ENCODE measurements around the gene STPG1.
A peak's percentile ranks its signal among the peaks of the same experiment; 100 is the strongest.

STPG1 gene

DNA sequence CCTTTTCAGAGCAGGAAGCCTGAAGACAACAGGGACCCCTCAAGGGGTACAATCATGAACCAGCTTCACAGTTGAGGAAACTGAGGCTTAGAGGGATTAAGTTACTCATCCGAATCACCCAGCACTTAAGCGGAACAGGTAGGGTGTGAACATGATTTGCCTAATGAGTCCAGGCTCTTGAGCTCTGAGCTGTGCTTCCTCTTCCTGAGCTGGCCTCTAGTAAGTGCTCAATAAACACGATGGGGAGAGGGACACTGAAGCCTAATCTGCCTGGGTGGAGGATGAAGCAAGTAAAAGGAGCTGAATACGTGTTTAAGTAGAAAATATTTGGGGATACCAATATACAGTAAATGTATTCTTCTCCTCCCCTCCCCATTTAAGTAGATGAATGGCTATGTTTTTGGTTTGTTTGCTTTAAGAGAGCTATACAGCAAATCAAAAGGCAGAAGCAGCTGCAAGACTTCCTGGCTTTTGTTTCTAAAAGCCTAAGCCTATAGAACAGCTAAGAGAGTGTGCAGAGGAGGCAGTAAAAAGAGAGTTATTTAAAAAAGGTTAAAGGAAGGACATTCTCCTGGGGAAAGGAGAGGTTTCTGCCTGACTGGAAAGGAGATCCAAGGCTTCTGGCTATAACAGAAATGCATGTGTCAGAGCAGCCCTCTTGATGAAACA is 20.5 kb downstream of the STPG1 start:
- DNase-seq = no peak

DNA sequence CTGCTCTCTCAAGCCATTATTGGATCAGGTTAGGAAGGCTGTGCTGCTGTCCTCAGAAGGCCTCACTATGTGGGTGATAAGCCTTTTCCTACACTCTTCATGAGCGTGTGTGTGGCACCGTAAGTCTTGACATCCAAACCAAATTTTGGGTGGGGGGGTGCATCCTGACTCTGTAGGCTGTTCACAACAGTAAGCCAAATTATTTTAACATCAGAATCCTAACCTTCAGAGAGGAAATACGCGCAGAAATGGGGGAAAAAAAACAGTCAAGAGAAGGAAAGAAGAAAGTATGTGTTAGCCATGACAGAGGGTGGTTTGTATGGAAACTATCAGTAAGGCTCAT is 21.0 kb downstream of the STPG1 start:
- DNase-seq = no peak

DNA sequence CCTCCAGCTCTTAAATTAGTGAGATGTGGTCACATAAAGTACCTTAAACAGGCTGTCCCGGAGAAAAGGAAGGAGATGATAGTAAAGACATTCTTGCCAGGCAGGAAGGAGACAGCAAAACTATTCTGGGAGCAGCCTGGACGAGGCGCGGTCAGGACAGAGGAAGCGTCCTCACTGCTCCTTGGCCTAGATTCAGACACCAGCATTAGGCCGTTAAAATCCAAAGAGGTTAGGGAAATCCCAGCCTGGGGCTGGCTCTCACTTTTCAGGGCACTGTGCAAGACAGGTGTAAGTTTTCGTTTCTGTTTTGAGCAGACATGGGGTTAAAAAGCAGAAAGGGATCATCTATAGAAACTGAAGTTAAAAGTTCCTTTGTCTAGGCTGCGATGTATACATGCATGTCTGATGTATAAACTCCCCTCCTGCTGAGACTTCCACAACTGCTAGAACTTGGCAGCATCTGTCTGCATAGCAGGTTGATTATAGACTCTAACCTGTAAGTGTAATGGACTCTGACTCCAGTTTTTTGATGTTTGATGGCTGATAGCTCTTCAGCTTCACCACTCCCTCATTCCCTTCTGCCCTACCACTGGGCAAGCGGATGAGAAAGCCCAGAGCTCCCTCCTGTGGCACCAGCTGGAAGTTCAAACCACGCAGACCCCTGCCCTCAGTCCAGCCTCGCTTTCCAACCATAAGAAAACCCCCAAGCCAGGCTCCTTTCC is 21.5 kb downstream of the STPG1 start:
- DNase-seq = peak; percentile 76

DNA sequence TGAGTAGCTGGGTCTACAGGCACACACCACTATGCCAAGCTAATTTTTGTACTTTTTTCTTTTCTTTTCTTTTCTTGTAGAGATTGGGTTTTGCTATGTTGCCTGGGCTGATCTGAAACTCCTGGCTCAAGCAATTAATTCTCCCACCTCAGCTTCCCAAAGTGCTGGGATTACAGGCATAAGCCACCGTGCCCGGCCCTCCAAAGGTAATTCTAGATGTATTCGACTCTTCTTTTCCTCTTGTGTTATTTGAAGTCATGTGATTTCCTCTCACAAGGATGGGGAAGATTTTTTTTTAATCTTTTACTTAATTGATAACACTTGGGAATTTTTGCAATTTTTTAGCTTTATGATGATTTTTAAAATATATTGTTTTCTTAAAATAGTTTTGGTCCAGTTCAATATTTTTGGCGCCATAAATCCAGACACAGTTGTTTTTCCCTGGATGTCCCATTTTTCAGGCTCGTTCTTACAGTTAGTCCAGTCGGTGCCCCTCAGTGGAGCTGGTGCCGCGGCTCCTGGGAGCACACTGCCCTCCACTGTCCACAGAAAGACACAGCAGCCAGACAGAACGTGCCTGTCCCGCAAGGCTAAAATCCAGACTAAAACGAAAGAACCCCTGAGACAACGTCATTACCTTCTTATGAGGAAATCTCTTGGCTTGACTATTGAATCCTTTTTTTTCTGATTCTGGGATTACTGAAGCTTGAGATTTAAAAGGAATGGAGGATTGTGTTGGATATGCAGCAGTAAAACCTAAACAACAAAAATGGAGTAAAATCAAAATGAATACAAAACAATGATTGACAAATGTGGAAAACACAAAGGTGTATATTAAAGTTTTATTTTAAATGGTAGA is 22.4 kb downstream of the STPG1 start:
- peak; percentile 83 for DNase-seq

DNA sequence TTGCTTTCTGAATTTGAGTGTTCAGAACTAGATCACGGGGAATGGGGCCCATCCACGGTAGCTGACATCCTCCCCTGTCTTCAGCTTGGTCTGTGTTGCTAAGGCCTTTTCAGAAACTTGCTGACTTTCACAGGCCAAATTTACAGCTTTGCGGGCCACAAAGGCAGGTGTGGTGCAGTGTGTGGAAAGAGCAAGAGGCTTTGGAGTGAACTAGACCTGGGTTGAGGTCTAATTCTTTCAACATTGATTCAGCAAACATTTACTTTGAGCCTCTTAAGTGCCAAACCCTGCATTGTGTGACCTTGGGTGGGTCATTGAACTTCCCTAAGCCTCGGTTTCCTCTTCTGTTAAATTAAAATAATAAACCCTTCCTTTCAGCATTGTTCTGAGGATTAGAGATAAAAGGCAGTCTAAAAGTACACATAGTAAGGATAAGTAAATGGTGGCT is 24.3 kb downstream of the STPG1 start:
- DNase-seq = no peak

DNA sequence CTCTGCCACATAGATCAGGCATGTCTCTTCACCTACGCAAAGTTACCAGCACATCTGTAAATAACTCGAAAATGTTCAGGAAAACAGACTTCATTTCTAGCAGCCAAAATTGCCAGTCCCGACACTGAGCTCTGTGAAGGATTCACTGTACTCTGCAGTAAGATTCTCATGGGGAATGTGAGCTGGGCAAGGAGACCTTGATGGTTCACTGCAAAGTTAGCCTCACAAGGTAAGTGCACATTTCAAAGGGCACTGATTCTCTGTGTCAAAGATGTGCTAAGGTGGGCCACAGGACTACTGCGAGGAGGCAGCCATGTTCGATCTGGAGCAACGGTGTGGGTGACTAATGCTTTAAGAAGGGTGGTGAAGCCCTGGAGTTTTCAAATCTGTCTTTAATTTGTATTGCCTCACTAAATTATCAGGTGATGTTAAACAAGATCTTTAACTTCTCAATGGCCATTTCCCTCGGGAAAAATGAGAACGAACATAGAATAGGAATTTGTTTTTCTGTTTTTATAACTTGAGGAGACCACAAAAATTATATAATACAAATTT is 25.2 kb downstream of the STPG1 start:
- DNase-seq = no peak

DNA sequence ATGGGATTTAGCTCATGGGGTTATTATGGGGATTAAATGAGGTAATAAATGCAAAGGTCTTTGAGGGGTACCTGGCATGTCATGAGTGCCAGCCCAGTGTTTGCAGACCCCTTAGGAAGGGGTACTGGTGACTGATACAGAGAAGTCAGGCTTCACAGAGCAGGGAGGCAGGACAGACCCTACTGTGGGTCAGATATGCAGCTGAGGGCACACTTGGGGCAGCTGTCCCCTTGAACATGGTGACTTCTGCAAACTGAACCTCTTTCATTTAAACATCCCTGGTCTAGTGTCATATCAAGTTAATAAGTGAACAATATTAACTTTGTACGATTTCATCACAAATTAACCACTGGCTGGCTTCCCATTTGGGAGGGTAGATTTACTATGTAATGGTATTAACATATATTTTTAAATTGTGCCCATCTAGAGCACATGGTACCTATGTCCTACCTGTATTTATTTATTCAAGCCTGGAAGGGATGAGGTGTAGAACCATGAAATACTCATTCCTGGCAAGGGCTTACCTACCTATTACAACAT is 25.9 kb downstream of the STPG1 start:
- DNase-seq = no peak

DNA sequence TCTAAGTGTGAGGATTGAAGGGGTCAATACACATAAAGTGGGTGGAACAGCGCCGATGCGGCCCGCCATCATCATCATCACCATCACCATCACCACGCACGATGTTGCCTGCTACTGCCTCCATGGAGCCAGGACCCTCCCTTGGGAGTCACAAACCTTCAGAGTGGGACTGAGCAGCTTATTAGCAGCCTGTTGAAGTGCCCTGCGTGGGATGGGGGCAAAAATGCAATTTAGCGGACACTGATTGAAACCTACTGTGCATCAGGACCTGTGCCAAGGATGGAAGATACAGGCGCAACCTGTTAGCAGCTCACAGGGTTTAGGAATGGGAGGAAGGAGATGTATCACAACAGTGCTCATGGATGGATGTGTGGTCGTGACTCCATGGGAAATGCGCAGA is 26.7 kb downstream of the STPG1 start:
- DNase-seq = no peak

DNA sequence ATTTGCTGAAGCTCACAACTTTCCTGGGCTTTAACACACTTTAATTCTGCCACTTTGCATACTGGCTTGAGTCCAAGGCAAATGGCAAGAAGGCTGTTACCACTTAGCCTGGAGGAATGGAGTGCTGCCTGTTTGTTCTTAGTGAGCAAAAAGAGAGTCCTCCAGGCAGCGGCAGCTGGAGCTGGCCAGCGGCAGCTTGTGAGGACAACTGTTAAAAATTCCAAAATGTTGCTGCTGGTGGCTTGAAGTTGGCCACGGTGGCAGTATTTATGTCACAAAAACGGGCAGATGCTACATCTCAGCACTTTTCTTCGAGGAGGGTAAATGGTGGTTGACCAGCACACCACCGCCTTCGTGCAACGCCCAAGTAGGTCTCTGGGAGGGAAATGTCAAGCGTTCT is 27.3 kb downstream of the STPG1 start:
- DNase-seq = no peak

DNA sequence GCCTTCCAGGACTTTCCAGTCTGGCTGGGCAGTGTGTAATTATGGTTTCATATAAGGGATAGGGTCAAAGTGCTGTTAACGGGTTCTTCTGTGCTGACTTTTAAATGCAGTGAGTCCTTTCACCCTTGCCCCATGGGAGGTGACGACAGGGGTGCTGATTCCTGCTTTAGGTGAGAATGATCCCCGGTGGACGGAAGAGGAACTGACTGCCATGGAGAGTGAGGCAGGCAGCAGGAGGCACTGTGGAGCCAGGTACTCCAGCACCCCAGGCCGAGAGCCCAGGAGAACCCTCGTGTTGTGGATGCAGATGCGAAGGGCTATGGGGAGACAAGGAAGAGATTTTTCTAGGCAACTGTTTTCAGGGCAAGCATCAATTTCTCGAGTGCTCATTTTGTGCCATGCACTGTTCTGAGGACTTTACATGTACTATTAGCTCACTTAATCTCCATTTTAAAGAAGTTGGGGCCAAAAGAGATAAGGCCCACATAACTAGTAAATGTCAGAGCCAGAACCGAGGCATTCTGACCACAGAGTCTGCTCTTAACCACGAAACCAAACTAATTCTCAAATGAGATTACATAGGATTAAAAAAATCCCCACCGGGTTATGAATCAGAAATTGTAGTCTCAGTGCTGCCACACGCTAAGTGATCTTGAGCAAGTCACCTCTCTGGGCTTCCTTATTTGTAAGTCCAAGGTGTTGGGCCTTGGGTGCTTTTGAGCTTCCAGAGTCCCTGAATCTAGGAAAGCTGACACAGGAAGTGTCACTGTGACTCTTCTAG is 28.2 kb downstream of the STPG1 start:
- DNase-seq = peak; percentile 54

DNA sequence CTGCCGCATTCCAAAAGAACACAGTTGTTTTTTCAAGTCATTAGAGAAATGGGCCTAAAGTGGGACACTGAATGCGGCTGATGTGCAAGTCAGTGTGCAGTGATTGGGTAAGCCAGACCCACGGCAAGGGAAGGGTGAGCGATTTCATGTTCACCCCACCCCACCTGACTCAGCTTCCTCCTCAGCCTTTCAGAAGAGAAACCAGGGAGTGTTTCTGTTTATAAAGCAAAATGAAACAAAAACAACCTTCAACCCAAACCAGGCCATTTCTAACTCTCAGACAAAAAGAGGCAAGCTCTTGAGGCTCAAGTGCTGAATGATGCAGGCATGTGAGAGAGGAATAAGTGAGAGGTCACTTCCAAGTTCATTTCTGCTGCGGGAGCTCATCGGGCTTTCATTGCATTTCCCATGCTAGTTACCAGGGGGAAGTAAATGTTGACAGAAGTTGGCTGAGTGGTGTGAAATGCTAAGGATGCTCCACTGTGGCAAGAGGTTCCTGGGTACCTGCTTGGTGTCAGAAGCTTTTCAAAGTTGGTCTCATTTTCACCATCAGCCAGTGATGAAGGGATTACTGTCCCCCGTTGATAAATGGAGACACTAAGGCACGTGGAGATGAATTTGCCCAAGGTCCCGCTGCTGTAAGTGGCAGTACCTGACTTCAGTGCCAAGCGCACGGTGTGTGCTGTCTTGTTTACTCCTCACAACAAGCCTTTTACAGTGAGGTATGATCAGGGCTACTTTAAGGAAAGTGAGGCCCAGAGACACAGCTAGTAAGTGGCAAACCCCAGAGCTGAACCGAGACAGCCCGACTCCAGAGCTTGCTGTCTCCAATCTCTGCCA is 29.1 kb downstream of the STPG1 start:
- peak; percentile 76 for DNase-seq

DNA sequence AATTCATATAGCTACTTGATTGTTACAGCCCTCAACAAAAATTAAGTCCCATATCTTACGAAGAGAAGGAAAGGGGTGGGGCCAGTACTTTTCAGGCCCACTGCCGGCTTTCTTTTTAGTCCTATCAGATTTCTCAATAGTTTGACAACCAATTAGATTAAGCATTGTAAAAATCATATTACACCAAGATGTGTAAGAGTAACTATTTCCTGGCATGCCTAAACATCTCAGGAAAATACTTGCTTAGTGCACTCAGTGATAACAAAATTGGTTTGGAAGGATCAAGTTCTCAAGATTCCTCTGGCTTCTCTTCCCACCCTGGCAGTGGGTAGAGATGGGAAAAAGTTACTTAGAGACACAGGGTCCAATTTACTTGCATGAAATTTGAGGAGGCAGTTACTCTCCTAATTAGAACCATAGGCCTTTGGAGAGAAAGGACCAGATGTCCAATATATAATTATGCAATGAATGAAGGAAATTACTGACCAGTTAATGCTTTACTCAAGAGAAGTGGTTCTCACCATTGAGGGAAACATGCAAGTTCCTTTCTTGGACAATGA is 30.1 kb downstream of the STPG1 start:
- DNase-seq = no peak

DNA sequence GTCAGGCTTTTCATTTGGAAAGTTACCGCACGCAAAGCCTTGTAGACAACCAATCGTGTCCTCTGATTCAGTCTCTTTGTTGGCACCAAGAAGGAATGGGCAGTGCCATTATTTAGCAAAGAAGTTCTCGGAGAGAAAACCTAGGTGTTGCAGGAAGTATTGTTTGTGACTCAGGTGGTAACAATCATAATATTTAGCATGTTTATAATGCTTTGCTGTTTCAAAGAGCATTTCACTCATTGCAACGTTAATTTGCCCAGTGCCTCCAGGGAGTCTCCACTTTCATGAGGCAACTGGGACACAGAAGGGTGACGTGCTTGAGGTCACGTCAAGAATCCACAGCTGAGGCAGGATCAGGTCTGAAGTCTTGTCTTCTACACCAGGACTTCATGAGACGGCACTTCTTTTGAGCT is 31.4 kb downstream of the STPG1 start:
- DNase-seq = no peak

DNA sequence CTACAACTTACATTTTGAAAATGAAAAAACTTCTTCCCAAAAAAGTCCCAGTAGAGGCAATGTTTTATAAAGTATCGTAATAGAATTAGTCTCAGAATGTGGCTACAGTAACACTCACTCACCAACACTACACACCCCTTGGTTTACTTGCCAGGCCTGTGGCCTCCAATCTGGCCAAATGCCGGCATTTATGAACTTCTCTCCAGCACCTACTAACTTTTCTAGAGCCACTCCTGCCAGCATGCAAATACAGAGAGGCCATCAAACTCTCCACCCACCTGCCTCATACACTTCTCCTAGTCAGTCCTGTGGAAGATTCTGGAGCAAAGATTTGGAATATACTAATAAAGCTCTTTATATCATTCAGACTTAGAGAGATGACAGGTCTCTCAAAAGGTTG is 32.3 kb downstream of the STPG1 start:
- no peak for DNase-seq

DNA sequence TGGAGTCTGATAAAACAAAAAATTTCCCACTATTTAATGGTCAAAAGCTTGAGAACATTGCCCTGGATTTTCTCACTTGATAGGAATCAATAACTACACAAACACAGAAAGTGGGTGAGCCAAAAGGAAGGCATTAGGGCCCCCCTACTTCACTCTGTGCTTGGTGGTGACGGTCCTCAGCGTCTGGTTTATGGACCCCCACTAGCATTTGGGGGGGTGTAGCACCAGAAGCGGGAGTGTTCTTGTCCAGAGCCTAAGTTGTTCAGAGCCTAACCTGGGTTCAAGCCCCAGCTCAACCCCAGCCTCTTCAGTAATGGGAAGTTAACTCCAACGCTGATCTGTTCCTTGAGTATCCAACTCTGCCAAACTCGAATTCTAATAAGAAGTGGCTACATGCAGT is 33.1 kb downstream of the STPG1 start:
- DNase-seq = no peak

DNA sequence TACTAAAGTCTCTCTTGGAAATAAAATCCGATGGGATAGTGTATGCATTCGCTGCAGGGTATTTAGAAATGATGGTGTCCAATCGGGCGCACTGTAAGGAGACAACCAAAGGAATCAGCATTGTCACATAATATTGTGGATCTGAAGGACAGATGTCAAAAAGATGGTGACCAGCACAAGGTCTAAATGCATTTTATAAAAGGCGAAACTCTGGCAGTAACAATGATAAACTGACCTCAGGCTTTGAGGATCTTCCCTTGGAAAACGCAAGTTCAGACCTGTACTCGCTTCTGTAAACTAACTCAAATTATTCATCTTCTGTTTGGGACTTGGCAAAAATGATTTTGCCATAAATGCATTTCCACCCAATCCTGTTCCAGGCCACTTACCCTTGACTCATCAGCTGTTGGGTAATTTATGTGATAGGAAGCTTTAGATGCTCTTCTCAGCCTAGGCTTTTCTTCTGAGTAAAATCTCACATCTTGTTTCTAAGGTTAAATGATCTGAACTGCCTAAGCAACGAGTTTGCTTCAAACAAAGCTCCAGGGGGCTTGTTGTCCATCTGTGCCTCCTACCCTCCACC is 33.8 kb downstream of the STPG1 start:
- DNase-seq = no peak

DNA sequence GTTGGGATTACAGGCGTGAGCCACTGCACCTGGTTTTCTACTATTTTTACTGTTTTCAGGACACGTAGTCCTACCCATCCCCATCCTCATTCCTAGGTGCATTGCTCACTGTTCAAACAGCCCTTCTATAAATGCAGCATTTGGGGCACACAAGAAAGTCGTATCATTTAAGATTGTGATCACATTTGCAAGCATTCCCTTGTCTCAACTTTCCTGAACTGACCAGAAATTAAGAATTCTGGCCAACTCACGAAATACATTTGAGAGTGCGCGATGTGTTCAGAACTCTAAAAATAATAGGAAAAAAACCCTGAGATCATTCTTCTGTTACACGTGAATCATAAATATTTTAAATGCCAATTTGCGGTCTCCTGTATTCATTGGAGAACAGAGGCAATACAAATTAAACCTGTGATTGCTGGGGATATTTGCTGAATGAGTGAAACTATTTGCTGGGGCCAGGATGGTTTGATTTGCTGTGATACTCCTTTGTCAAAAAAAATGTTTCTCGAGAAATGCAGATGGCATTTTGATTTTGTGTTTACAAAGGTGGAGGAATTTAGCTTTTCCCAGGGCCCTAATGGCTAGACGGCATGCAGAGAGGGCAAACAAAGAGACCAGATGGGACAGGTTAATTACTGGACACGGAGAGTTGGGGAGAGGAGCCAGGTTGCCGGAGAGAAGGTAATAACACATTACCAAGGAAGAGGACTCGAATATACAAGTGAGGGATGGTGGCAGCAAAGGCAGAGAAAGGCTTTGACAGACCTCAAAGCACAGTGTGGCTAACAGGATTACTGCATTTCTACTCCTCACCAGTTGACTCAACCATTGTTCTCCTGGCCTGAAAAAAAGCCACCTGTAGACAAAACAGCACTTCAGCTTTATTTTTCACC is 38.4 kb downstream of the STPG1 start:
- DNase-seq = no peak

DNA sequence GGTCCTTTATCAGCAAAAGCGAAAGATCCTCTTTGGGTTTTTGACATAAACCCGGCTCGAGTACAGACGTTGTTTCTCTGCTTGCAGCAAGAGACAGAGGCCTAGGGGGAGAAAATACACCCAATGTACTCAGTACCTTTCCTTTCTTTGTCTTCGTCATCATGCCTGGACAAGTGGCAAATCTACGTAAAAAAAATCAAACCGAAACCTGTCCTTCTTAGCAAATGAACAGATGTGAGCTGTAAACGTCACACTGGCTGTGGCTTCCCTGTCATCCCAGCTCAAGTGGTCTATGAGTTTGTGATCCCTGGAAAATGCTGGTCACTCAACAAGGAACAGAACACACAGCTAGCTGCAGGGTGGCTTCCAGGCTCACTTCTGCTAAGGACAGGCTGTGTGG is 39.9 kb downstream of the STPG1 start:
- DNase-seq = no peak

DNA sequence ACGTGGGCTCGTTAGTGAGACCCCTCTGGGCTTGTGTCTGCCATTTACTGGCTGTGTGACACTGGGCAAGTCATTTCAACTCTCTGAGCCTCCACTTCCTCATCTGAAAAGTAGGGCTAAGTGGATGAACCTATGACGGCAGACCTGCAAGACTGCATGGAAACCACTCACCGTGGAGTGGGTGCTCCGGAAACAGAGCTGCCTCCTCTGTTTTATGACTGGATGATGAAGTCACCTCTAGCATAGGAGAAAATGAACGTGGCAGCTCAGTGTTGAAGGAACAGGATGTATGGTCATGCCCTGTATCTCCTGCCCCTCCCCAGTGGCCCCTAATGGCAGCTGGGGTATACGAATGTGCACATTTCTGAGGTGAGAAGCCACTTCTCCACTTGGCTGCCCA is 40.5 kb downstream of the STPG1 start:
- DNase-seq = no peak

DNA sequence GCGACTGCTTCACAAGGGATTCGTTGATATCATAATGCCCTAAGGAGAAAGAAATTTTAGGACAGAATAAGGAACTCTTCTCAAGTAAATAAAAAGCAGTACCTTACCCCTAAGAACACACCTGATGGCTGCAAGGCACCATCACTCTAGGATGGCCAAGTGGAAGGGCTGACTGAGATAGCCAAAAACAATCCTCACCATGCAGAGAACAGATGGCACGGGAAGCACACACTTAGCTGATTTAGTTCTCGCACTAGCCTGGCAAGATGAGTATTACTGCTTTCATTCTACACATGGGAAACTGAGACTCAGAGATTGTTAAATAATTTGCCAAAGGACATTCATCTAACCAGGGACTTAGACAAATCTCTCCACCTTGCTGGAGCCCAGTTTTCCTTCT is 43.8 kb downstream of the STPG1 start:
- DNase-seq = no peak

All from activated CD4-positive, alpha-beta T cell treated with anti-CD3 and anti-CD28 coated beads, Interleukin-2, amount 50 U/mL, for 16 hours (primary cell).